ENCODE data around the gene TLE6.

DNA sequence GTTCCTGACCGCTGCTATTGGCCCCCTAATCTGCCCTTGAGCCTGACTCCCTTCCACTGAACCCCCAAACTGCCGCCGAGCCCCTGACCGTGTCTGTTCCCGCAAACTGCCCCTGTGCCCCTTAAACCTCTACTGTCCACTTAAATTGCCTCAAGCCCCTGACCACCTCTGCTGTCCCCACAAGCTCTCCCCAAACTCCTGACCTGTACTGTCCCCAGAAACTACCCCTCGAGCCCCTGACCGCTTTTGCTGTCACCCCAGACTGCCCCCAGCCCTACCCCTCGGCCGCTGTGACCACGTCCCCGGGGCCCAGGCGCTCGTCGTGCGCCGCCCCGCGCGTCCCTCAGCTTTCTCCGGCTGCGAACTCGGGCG, 33.0 kb upstream of the TLE6 start:
- TF ChIP-seq, protein P1, sequence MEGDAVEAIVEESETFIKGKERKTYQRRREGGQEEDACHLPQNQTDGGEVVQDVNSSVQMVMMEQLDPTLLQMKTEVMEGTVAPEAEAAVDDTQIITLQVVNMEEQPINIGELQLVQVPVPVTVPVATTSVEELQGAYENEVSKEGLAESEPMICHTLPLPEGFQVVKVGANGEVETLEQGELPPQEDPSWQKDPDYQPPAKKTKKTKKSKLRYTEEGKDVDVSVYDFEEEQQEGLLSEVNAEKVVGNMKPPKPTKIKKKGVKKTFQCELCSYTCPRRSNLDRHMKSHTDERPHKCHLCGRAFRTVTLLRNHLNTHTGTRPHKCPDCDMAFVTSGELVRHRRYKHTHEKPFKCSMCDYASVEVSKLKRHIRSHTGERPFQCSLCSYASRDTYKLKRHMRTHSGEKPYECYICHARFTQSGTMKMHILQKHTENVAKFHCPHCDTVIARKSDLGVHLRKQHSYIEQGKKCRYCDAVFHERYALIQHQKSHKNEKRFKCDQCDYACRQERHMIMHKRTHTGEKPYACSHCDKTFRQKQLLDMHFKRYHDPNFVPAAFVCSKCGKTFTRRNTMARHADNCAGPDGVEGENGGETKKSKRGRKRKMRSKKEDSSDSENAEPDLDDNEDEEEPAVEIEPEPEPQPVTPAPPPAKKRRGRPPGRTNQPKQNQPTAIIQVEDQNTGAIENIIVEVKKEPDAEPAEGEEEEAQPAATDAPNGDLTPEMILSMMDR (conservative IDR thresholded peaks at IDR 0.05) = no peak
- no peak for TF ChIP-seq ZFX (IDR thresholded peaks at IDR 0.05)
